OCI-LY7 (cell line): Measurements from ENCODE around the gene RECQL. TPM values are rescaled to one million over a fixed set of nuclear protein-coding genes. Genes with fewer than 3 reads are reported as not detected.

ENCODE experiments used
- BruUV-seq: library from RNA; stranded (reverse); fragments of 400-500 nt; replicated peaks from 2 replicates; lab custom pipeline; 2021; lab: Mats Ljungman, UMichigan
- CTCF ChIA-PET: fragments of 300-600 bp; sonication (Branson Sonifier 250); formaldehyde crosslinking; loops from one replicate; lab custom pipeline; 2022; ENCODE audit warnings: antibody characterized with exemption; ENCODE audit not compliant: unreplicated experiment; lab: Charles Lee
- POLR2A ChIA-PET: fragments of 300-600 bp; sonication (Branson Sonifier 250); formaldehyde crosslinking; loops from one replicate; lab custom pipeline; 2022; ENCODE audit warnings: antibody characterized with exemption; lab: Charles Lee
- DNase-seq: peaks from one replicate; pipeline ENCODE4 v3.0.0-alpha.2; 2015; ENCODE audit warnings: low spot score
- H2AFZ ChIP-seq: fragments of 200-600 bp; sonication (generic), shearing (Covaris generic); 2 replicates; pipeline ENCODE4 v1.6.1; 2014; ENCODE audit warnings: mild to moderate bottlenecking, antibody characterized with exemption, low read length, moderate library complexity
- H3K27ac ChIP-seq: fragments of 200-600 bp; sonication (generic); 2 replicates; pipeline ENCODE4 v1.5.1; 2014; ENCODE audit warnings: mixed run types, low read depth, mild to moderate bottlenecking, moderate library complexity, low read length, inconsistent platforms; ENCODE audit not compliant: poor library complexity, severe bottlenecking
- H3K36me3 ChIP-seq: fragments of 200-600 bp; sonication (generic); 2 replicates; pipeline ENCODE4 v1.6.1; 2014; ENCODE audit warnings: mild to moderate bottlenecking, antibody characterized with exemption, low read length, moderate library complexity, mixed read lengths; ENCODE audit not compliant: insufficient read depth
- H3K4me1 ChIP-seq: fragments of 200-600 bp; sonication (generic); 2 replicates; pipeline ENCODE4 v1.5.1; 2014; ENCODE audit warnings: mild to moderate bottlenecking, low read length; ENCODE audit not compliant: insufficient read depth, poor library complexity, severe bottlenecking
- H3K4me2 ChIP-seq: fragments of 200-600 bp; sonication (generic); 2 replicates; pipeline ENCODE4 v1.6.1; 2014; ENCODE audit warnings: mild to moderate bottlenecking, low read length
- H3K4me3 ChIP-seq: fragments of 200-600 bp; sonication (generic); 2 replicates; pipeline ENCODE4 v1.5.1; 2014; ENCODE audit warnings: mild to moderate bottlenecking, low read depth, low read length; ENCODE audit not compliant: poor library complexity, severe bottlenecking
- H3K79me2 ChIP-seq: fragments of 200-600 bp; sonication (generic); 2 replicates; pipeline ENCODE4 v1.6.1; 2016; ENCODE audit warnings: low read depth, mild to moderate bottlenecking, low read length, moderate library complexity, mixed read lengths; ENCODE audit not compliant: insufficient read depth
- H3K9me2 ChIP-seq: fragments of 200-600 bp; sonication (generic); 2 replicates; pipeline ENCODE4 v1.6.1; 2016; ENCODE audit warnings: mild to moderate bottlenecking, low read length, mixed read lengths; ENCODE audit not compliant: insufficient read depth
- H3K9me3 ChIP-seq: fragments of 200-600 bp; sonication (generic); 2 replicates; pipeline ENCODE4 v1.6.1; 2014; ENCODE audit warnings: mild to moderate bottlenecking, mixed run types, low read length, mixed read lengths
- H4K20me1 ChIP-seq: fragments of 200-600 bp; sonication (generic); 2 replicates; pipeline ENCODE4 v1.6.1; 2014; ENCODE audit warnings: mild to moderate bottlenecking, antibody characterized with exemption, low read length, moderate library complexity, mixed read lengths; ENCODE audit not compliant: insufficient read depth
- CTCF ChIP-seq: fragments of 200-600 bp; sonication (generic); conservative IDR thresholded peaks from 2 replicates; pipeline ENCODE4 v1.5.1; 2014; ENCODE audit warnings: mild to moderate bottlenecking, antibody characterized with exemption, low read length, moderate library complexity, mixed read lengths
- EZH2phosphoT487 ChIP-seq: fragments of 200-600 bp; sonication (generic); IDR thresholded peaks from 2 replicates; pipeline ENCODE4 v1.6.1; 2018; ENCODE audit warnings: low read depth, borderline replicate concordance, mild to moderate bottlenecking, mixed run types, antibody characterized with exemption, low read length, moderate library complexity, mixed read lengths
- intact Hi-C: fragments of 100-400 bp; cut with micrococcal nuclease; formaldehyde crosslinking; loops from one replicate; pipeline ENCODE4 v1.10.0; 2022; ENCODE audit not compliant: unreplicated experiment
- total RNA-seq, 2 experiments: library from RNA; depleted of rRNA in 1 of 2; stranded (reverse); fragments of >200 nt in 1 of 2; shearing (Covaris generic) in 1 of 2; gene quantifications; 2 replicates each; pipeline ENCODE4 v1.2.3, GENCODE V29; 2014 to 2022

RECQL gene
- total RNA-seq, 2 experiments from 2014 or later: 53.1 to 72.8 TPM

GRCh38 chr12:21546716-21547115 lies 45.3 kb upstream of the RECQL start:
- H3K27ac ChIP-seq: no peak overlapping the region
- TF ChIP-seq EZH2phosphoT487: no peak
- TF ChIP-seq CTCF: no peak
- no peaks in the 10 kb centered on the region for H4K20me1 ChIP-seq
- no peaks in the 10 kb centered on the region for H3K79me2 ChIP-seq
- H3K4me1 ChIP-seq: no peaks in the 10 kb centered on the region
- no TSS peak for BruUV-seq
- no peak for DNase-seq
- POLR2A ChIA-PET: interaction anchor here (0.7 kb wide), 1 partner anchor 22 kb away, joined by 3 read pairs; no protein-coding TSS in a partner anchor
- H3K9me3 ChIP-seq: no peaks in the 10 kb centered on the region
- H2AFZ ChIP-seq: no peak overlapping the region
- H3K4me3 ChIP-seq: no peak overlapping the region
- CTCF ChIA-PET: no interaction called here
- H3K36me3 ChIP-seq: no peaks in the 10 kb centered on the region
- no peaks in the 10 kb centered on the region for H3K9me2 ChIP-seq
- intact Hi-C loops: no loop called here
- H3K4me2 ChIP-seq: no peak overlapping the region

DNA sequence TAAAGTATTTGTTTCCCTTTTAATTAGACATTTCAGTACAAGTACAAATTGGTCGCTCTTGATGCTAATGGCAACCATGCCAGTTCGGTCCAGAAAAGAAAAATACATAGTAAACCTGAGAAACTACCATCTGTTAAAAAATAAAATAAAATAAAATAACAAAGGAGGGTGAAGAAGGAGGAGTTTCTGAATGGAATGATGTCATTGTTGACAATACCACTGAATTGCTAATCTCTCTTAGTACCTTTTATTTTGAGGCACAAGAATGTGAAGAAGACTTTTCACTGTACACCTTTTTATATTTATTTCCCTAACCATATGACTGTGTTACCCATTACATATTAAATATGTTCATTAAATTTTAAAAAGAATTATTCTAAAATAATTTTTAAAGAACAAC lies 44.1 kb upstream of the RECQL start:
- H3K4me1 ChIP-seq: no peaks in the 10 kb centered on the region

More for the DNA sequence above, 44.1 kb upstream of the RECQL start:
- BruUV-seq: no TSS peak
- ChIA-PET CTCF (no interaction called here), POLR2A (no interaction called here)
- H2AFZ ChIP-seq: no peak overlapping the region
- no peak for TF ChIP-seq CTCF
- TF ChIP-seq EZH2phosphoT487: no peak
- H4K20me1 ChIP-seq: no peaks in the 10 kb centered on the region
- no peaks in the 10 kb centered on the region for H3K9me2 ChIP-seq
- no peak for DNase-seq
- H3K27ac ChIP-seq: no peak overlapping the region
- intact Hi-C loops: no loop called here
- no peak overlapping the region for H3K4me2 ChIP-seq
- H3K79me2 ChIP-seq: no peaks in the 10 kb centered on the region
- no peak overlapping the region for H3K4me3 ChIP-seq
- H3K9me3 ChIP-seq: no peaks in the 10 kb centered on the region
- no peaks in the 10 kb centered on the region for H3K36me3 ChIP-seq
